K562 (cell line): ENCODE results near the gene SYPL2. TPM values are rescaled to one million over a fixed set of nuclear protein-coding genes. Genes with fewer than 3 reads are reported as not detected.

Source experiments
- ATF3 ChIP-seq, 2 experiments: fragments of 450-650 bp in 1 of 2; sonication (generic) in 1 of 2; formaldehyde crosslinking in 1 of 2; IDR thresholded peaks in 1 of 2; conservative IDR thresholded peaks in 1 of 2; 2 replicates each; pipeline versions ENCODE4 v1.6.1 to v1.8.1; 2016 to 2023; ENCODE audit warnings: mild to moderate bottlenecking in 2 of 2, moderate library complexity in 2 of 2, inconsistent platforms in 1 of 2, missing genetic modification reagents in 1 of 2
- ATF6 ChIP-seq: sonication (generic); formaldehyde crosslinking; IDR thresholded peaks from 2 replicates; pipeline ENCODE4 v1.4.0; 2020; ENCODE audit warnings: mild to moderate bottlenecking, missing genetic modification reagents
- ATF7 ChIP-seq: fragments of 450-650 bp; IDR thresholded peaks from 2 replicates; pipeline ENCODE4 v1.7.1; 2014; ENCODE audit warnings: mild to moderate bottlenecking, moderate library complexity
- BACH1 ChIP-seq: fragments of 200-800 bp; sonication (Bioruptor generic); IDR thresholded peaks from 2 replicates; pipeline ENCODE4 v1.6.1; 2016; ENCODE audit warnings: missing genetic modification characterization, missing compliant biosample characterization
- BRF1 ChIP-seq: IDR thresholded peaks from 3 replicates; pipeline ENCODE4 v1.6.1; 2011; ENCODE audit warnings: borderline replicate concordance, mild to moderate bottlenecking; ENCODE audit not compliant: insufficient read length; ENCODE audit errors: extremely low read depth
- CBX3 ChIP-seq, 2 experiments: IDR thresholded peaks; 1 replicate in 1 of 2; 2 replicates in 1 of 2; pipeline ENCODE4 v1.6.1; 2012; ENCODE audit warnings: inconsistent platforms in 2 of 2, low read length in 2 of 2, borderline replicate concordance in 1 of 2, control low read depth in 1 of 2
- CREB5 ChIP-seq: fragments of 250-450 bp; sonication (Bioruptor Pico); IDR thresholded peaks from 2 replicates; pipeline ENCODE4 v1.5.0; 2020; ENCODE audit warnings: mild to moderate bottlenecking
- CREBBP ChIP-seq: IDR thresholded peaks from one replicate; pipeline ENCODE4 v1.6.1; 2012; ENCODE audit warnings: low read depth, mild to moderate bottlenecking, control low read depth, inconsistent platforms, low read length
- E2F1 ChIP-seq: sonication (generic); formaldehyde crosslinking; IDR thresholded peaks from 2 replicates; pipeline ENCODE4 v1.8.1; 2023; ENCODE audit warnings: mild to moderate bottlenecking, missing genetic modification reagents, moderate library complexity
- KHSRP ChIP-seq: fragments of 450-650 bp; IDR thresholded peaks from 2 replicates; pipeline ENCODE4 v1.6.1; 2017
- NCOR1 ChIP-seq: fragments of 450-650 bp; IDR thresholded peaks from 2 replicates; pipeline ENCODE4 v1.6.1; 2016; ENCODE audit warnings: mild to moderate bottlenecking, moderate library complexity
- RBM22 ChIP-seq: fragments of 200-400 bp; formaldehyde crosslinking; IDR thresholded peaks from 2 replicates; pipeline ENCODE4 v1.6.1; 2018; ENCODE audit warnings: low read length, low read depth; ENCODE audit not compliant: poor library complexity, severe bottlenecking
- SLC30A9 ChIP-seq: fragments of 250-450 bp; sonication (Bioruptor Pico); IDR thresholded peaks from 2 replicates; pipeline ENCODE4 v1.8.0; 2022; ENCODE audit warnings: mild to moderate bottlenecking, moderate library complexity
- SMAD3 ChIP-seq: fragments of 450-650 bp; formaldehyde crosslinking; conservative IDR thresholded peaks from 2 replicates; pipeline ENCODE4 v1.4.0; 2020; ENCODE audit warnings: mild to moderate bottlenecking
- SMARCC2 ChIP-seq: fragments of 450-650 bp; IDR thresholded peaks from 2 replicates; pipeline ENCODE4 v1.6.1; 2017; ENCODE audit warnings: antibody characterized with exemption, moderate library complexity, mild to moderate bottlenecking, low read depth
- TRIM24 ChIP-seq, 2 experiments: fragments of 450-650 bp; IDR thresholded peaks; 2 replicates each; pipeline ENCODE4 v1.6.1; 2016
- UBTF ChIP-seq, 2 experiments: IDR thresholded peaks; 2 replicates each; pipeline ENCODE4 v1.6.1; 2012; ENCODE audit warnings: improper control_type of control experiment in 2 of 2, low read depth in 2 of 2, low read length in 2 of 2, borderline replicate concordance in 1 of 2
- ZNF174 ChIP-seq: fragments of 250-450 bp; sonication (Bioruptor Pico); IDR thresholded peaks from 2 replicates; pipeline ENCODE4 v1.4.0; 2020; ENCODE audit warnings: mild to moderate bottlenecking
- ZNF384 ChIP-seq: IDR thresholded peaks from 2 replicates; pipeline ENCODE4 v1.6.1; 2012; ENCODE audit warnings: low read depth, low read length, improper control_type of control experiment
- polyA plus RNA-seq, 8 experiments: library from polyadenylated mRNA; depleted of rRNA in 4 of 8; stranded (reverse) in 5 of 8; unstranded in 3 of 8; fragments of >200 nt; fragmentation: Nextera tagmentation in 2 of 8; fragmentation: Illumina TruSeq in 1 of 8; extraction: Ambion mirVana in 2 of 8; extraction: Trizol in 1 of 8; gene quantifications; 2 replicates each; pipeline versions ENCODE4 v1.2.1 to v1.2.3, GENCODE V29; 2011 to 2014; ENCODE audit warnings: inconsistent platforms in 1 of 8, missing spikeins in 1 of 8
- total RNA-seq, 7 experiments: library from RNA; depleted of rRNA in 6 of 7; stranded (reverse); fragments of >200 nt in 6 of 7; fragmentation: Illumina TruSeq in 2 of 7; extraction: Trizol in 2 of 7; gene quantifications; 2 replicates each; pipeline versions ENCODE4 v1.2.1 to v1.2.3, GENCODE V29; 2011 to 2021; ENCODE audit warnings: low replicate concordance in 1 of 7
- TF ChIP-seq, protein P1 (sequence below): fragments of 450-650 bp; IDR thresholded peaks from 2 replicates; pipeline ENCODE4 v1.6.1; 2016; ENCODE audit warnings: missing biosample characterization, missing genetic modification characterization

Gene SYPL2
- total and polyA plus RNA-seq, 9 of the 15 experiments (the other 6 are each of a cell fraction or from before 2014, with no cell fraction given), result 0.03 to 0.20 (median 0.07) TPM; not detected in 2

DNA sequence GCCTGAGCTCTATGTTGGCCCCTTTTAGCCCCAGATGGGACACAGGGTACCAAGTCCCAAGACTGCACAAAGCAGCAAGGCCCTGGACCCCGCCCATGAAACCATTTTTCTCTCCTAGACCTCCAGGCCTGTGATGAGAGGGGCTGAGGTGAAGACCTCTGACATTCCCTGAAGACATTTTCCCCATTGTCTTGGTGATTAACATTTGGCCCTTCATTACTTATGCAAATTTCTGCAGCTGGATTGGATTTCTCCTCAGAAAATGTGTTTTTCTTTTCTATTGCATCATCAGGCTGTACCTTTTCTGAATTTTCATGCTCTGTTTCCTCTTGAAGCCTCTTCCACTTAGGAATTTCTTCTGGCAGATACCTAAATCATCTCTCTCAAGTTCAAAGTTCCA lies 31.9 kb upstream of the SYPL2 start (continued):
- TF ChIP-seq, protein P1, sequence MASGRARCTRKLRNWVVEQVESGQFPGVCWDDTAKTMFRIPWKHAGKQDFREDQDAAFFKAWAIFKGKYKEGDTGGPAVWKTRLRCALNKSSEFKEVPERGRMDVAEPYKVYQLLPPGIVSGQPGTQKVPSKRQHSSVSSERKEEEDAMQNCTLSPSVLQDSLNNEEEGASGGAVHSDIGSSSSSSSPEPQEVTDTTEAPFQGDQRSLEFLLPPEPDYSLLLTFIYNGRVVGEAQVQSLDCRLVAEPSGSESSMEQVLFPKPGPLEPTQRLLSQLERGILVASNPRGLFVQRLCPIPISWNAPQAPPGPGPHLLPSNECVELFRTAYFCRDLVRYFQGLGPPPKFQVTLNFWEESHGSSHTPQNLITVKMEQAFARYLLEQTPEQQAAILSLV (tag), result no peak
- no peak for TF ChIP-seq CREB5
- no peak for TF ChIP-seq BACH1 (tag)
- TF ChIP-seq SMAD3 (CRISPR knock-in tag), result no peak
- TF ChIP-seq SMARCC2, result no peak
- peak in 1 of 2 experiments; percentile 16; a peak in 1 of 3 replicates for TF ChIP-seq CBX3 (IDR thresholded peaks at IDR 0.05; ENCODE audit: borderline replicate concordance in 1 of 2, low read length in 2 of 2)
- no peak for TF ChIP-seq ZNF174 (CRISPR knock-in tag)
- no peak for TF ChIP-seq RBM22
- TF ChIP-seq ZNF384, result no peak
- TF ChIP-seq KHSRP, result no peak
- TF ChIP-seq TRIM24 (IDR thresholded peaks at IDR 0.05), result peak; percentile 69 to 74
- no peak for TF ChIP-seq ATF7
- TF ChIP-seq UBTF (IDR thresholded peaks at IDR 0.05; ENCODE audit: borderline replicate concordance in 1 of 2, low read depth in 2 of 2, low read length in 2 of 2), result no peak
- TF ChIP-seq BRF1, result no peak
- TF ChIP-seq NCOR1, result no peak
- peak; percentile 91 for TF ChIP-seq ATF3 (IDR thresholded peaks at IDR 0.05)
- no peak for TF ChIP-seq ATF3 (CRISPR knock-in tag; conservative IDR thresholded peaks at IDR 0.05)
- no peak for TF ChIP-seq ATF6 (CRISPR knock-in tag)
- no peak for TF ChIP-seq SLC30A9 (CRISPR knock-in tag)
- no peak for TF ChIP-seq CREBBP
- TF ChIP-seq E2F1 (CRISPR knock-in tag), result no peak
